HFFc6 (cell line): ENCODE measurements around the gene CFAP57. TPM values are rescaled to one million over a fixed set of nuclear protein-coding genes. Genes with fewer than 3 reads are reported as not detected.

Experiments used
- DNase-seq: peaks from one replicate; pipeline ENCODE4 v3.0.0-alpha.2; 2018
- H3K27ac Mint-ChIP-seq: 2 replicates; pipeline ENCODE4 v1.8.0; 2020; ENCODE audit warnings: mild to moderate bottlenecking, mixed read lengths
- H3K27me3 Mint-ChIP-seq: 2 replicates; pipeline ENCODE4 v1.8.0; 2021; ENCODE audit warnings: mild to moderate bottlenecking, moderate library complexity, mixed read lengths; ENCODE audit not compliant: insufficient read depth
- H3K36me3 Mint-ChIP-seq: 2 replicates; pipeline ENCODE4 v1.8.0; 2021; ENCODE audit warnings: low read depth, mixed read lengths
- H3K4me1 Mint-ChIP-seq: 2 replicates; pipeline ENCODE4 v1.8.0; 2020; ENCODE audit warnings: low read depth, mixed read lengths
- H3K4me3 Mint-ChIP-seq: 2 replicates; pipeline ENCODE4 v1.8.0; 2020; ENCODE audit warnings: mild to moderate bottlenecking, moderate library complexity, mixed read lengths
- H3K9me3 Mint-ChIP-seq: 2 replicates; pipeline ENCODE4 v1.8.0; 2020; ENCODE audit warnings: mild to moderate bottlenecking, mixed read lengths
- total RNA-seq, 6 experiments: library from RNA; stranded (reverse); fragmentation: NEBNext Ultra II Directional; extraction: Animal tissue kit (Norgen Biotek cat#: 25700); gene quantifications; 2 replicates in 1 of 6; 3 replicates in 5 of 6; pipeline ENCODE4 v1.2.3, GENCODE V29; 2021
- TF ChIP-seq, protein P1 (sequence below): fragments of 200-600 bp; sonication (generic); IDR thresholded peaks from 2 replicates; pipeline ENCODE4 v1.5.0; 2021; ENCODE audit warnings: antibody characterized with exemption, mild to moderate bottlenecking

The CFAP57 gene
- total RNA-seq, 6 experiments from 2014 or later, result 0.14 to 0.75 (median 0.19) TPM

GRCh38 chr1:43294761-43295160, 122.6 kb downstream of the CFAP57 start:
- Mint-ChIP-seq H3K27ac (no peak overlapping the region), H3K4me1 (peaks cover 25% of the 10 kb centered on the region), H3K36me3 (no peaks in the 10 kb centered on the region), H3K27me3 (peaks cover 2% of the 10 kb centered on the region; the same call in 1 of the 2 replicates), H3K4me3 (no peak overlapping the region), H3K9me3 (no peaks in the 10 kb centered on the region)
- no peak for DNase-seq
- TF ChIP-seq, protein P1, sequence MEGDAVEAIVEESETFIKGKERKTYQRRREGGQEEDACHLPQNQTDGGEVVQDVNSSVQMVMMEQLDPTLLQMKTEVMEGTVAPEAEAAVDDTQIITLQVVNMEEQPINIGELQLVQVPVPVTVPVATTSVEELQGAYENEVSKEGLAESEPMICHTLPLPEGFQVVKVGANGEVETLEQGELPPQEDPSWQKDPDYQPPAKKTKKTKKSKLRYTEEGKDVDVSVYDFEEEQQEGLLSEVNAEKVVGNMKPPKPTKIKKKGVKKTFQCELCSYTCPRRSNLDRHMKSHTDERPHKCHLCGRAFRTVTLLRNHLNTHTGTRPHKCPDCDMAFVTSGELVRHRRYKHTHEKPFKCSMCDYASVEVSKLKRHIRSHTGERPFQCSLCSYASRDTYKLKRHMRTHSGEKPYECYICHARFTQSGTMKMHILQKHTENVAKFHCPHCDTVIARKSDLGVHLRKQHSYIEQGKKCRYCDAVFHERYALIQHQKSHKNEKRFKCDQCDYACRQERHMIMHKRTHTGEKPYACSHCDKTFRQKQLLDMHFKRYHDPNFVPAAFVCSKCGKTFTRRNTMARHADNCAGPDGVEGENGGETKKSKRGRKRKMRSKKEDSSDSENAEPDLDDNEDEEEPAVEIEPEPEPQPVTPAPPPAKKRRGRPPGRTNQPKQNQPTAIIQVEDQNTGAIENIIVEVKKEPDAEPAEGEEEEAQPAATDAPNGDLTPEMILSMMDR, result no peak

GRCh38 chr1:43296207-43296606, 124.1 kb downstream of the CFAP57 start:
- H3K4me1 Mint-ChIP-seq, result peaks cover 25% of the 10 kb centered on the region
- TF ChIP-seq, protein P1, result no peak
- no peaks in the 10 kb centered on the region for H3K9me3 Mint-ChIP-seq
- no peak for DNase-seq
- no peaks in the 10 kb centered on the region for H3K36me3 Mint-ChIP-seq
- H3K27ac Mint-ChIP-seq, result no peak overlapping the region
- no peak overlapping the region for H3K4me3 Mint-ChIP-seq
- H3K27me3 Mint-ChIP-seq, result peaks cover 2% of the 10 kb centered on the region; the same call in 1 of the 2 replicates

DNA sequence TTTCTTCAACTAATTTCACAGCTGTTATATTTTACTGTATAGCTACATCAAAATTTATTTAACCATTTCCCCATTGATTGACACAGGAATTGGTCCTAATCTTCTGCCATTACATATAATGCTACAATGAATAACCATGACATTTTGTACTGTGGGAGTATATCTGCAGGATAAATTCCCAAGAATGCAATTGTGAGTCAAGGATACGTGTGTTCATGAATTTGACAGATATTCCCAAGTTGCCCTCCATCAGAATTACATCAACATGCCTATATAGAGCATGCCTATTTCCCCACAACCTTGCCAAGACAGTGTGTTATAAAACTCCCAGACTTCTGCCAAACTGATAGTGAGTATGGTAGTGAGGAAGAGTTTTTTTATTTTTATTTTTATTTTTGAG, 125.9 kb downstream of the CFAP57 start:
- no peak for DNase-seq

GRCh38 chr1:43299101-43299500, 127.0 kb downstream of the CFAP57 start:
- DNase-seq, result no peak
- Mint-ChIP-seq H3K9me3 (no peaks in the 10 kb centered on the region), H3K27ac (no peak overlapping the region), H3K36me3 (no peaks in the 10 kb centered on the region), H3K4me1 (peaks cover 23% of the 10 kb centered on the region), H3K27me3 (peaks cover 15% of the 10 kb centered on the region; the same call in 1 of the 2 replicates), H3K4me3 (no peak overlapping the region)
- TF ChIP-seq, protein P1, result no peak

More for the DNA sequence above, 125.9 kb downstream of the CFAP57 start:
- Mint-ChIP-seq H3K36me3 (no peaks in the 10 kb centered on the region), H3K4me1 (peaks cover 26% of the 10 kb centered on the region), H3K4me3 (no peak overlapping the region), H3K27ac (no peak overlapping the region), H3K9me3 (no peaks in the 10 kb centered on the region), H3K27me3 (peaks cover 7% of the 10 kb centered on the region; the same call in 1 of the 2 replicates)
- TF ChIP-seq, protein P1, result no peak

DNA sequence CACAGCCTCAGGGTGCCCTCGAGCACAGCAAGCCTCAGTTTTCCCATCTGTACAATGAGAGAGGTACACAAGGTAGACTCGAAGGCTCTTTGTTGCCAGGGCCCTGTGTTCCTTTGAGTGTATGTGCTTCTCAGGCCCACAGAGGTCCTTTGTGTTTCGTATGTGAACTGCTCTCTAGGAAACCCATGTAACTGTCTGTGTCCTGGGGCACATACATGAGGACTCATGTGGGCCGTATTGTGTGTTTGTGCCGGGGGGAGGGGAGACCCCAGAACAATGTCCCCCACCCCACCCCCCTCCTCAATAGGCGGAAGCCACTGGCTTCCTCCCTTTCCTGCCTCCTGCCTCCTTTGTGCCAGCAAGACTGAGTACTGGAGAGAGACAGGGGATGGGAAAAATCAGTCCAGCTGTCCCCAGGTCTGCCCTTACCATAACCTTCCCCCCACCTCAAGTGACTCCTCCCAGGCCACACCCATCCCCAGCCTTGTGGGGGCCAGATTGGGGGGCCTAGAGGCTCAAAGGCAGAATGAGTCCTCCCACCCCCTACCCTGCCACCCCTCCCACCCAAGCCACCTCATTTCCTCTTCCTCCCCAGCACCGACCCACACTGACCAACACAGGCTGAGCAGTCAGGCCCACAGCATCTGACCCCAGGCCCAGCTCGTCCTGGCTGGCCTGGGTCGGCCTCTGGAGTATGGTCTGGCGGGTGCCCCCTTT, 128.4 kb downstream of the CFAP57 start, which contains the start of gene TIE1:
Gene TIE1 (plus strand): TSS at position 605 of the 717 bp plus-strand sequence. CDS start 90 bp downstream, at position 695.
- H3K27me3 Mint-ChIP-seq, result peaks cover 23% of the 10 kb centered on the region
- H3K9me3 Mint-ChIP-seq, result no peaks in the 10 kb centered on the region
- H3K27ac Mint-ChIP-seq, result no peak within 1 kb of the TSS
- H3K4me1 Mint-ChIP-seq, result peaks cover 14% of the 10 kb centered on the region
- TF ChIP-seq, protein P1, result no peak
- H3K36me3 Mint-ChIP-seq, result no peaks in the 10 kb centered on the region
- no peak within 1 kb of the TSS for H3K4me3 Mint-ChIP-seq
- DNase-seq, result no peak
